ENCODE measurements around the gene NUAK2.

GRCh38 chr1:205283270-205284147 is 38.0 kb downstream of the NUAK2 start:
- no peak for TF ChIP-seq CTCF (IDR thresholded peaks at IDR 0.05)
- TF ChIP-seq POLR2A (IDR thresholded peaks at IDR 0.05): no peak
- no peak for TF ChIP-seq POLR2AphosphoS5 (IDR thresholded peaks at IDR 0.05)
- TF ChIP-seq EP300 (IDR thresholded peaks at IDR 0.05): no peak

Measured in suprapubic skin (tissue), 4 donors.